ENCODE measurements around the gene SHQ1.

- TF ChIP-seq MXI1 (IDR thresholded peaks at IDR 0.05; ENCODE audit: borderline replicate concordance, low read depth, low read length) (no peak), SMC3 (IDR thresholded peaks at IDR 0.05; ENCODE audit: low read depth, low read length) (no peak), POLR2A (IDR thresholded peaks at IDR 0.05; ENCODE audit: low read depth, low read length) (no peak), RCOR1 (IDR thresholded peaks at IDR 0.05; ENCODE audit: insufficient replicate concordance, low read length) (no peak), RAD21 (IDR thresholded peaks at IDR 0.05; ENCODE audit: low read length) (no peak), CEBPB (IDR thresholded peaks at IDR 0.05; ENCODE audit: low read depth, low read length) (no peak), BHLHE40 (IDR thresholded peaks at IDR 0.05; ENCODE audit: low read depth, low read length) (no peak), USF2 (IDR thresholded peaks at IDR 0.05; ENCODE audit: low read depth, low read length) (no peak), MAFK (IDR thresholded peaks at IDR 0.05; ENCODE audit: low read depth, low read length) (no peak), CHD1 (IDR thresholded peaks at IDR 0.05; ENCODE audit: low read depth, low read length) (no peak), ELK1 (IDR thresholded peaks at IDR 0.05; ENCODE audit: borderline replicate concordance, low read depth, low read length) (no peak)
- TF ChIP-seq, protein P1, sequence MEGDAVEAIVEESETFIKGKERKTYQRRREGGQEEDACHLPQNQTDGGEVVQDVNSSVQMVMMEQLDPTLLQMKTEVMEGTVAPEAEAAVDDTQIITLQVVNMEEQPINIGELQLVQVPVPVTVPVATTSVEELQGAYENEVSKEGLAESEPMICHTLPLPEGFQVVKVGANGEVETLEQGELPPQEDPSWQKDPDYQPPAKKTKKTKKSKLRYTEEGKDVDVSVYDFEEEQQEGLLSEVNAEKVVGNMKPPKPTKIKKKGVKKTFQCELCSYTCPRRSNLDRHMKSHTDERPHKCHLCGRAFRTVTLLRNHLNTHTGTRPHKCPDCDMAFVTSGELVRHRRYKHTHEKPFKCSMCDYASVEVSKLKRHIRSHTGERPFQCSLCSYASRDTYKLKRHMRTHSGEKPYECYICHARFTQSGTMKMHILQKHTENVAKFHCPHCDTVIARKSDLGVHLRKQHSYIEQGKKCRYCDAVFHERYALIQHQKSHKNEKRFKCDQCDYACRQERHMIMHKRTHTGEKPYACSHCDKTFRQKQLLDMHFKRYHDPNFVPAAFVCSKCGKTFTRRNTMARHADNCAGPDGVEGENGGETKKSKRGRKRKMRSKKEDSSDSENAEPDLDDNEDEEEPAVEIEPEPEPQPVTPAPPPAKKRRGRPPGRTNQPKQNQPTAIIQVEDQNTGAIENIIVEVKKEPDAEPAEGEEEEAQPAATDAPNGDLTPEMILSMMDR (conservative IDR thresholded peaks at IDR 0.05; ENCODE audit: low read depth, low read length) = no peak
Observed at GRCh38 chr3:72745146-72745999, 102.9 kb downstream of the SHQ1 start.
